Pulmonary artery endothelial cell (primary cell): ENCODE measurements around the gene PARP9. TPM values are rescaled to one million over a fixed set of nuclear protein-coding genes. Genes with fewer than 3 reads are reported as not detected.
A peak's percentile ranks its signal among the peaks of the same experiment; 100 is the strongest.

Experiments
- DNase-seq: peaks from one replicate; pipeline ENCODE4 v3.0.0-alpha.2; 2011; ENCODE audit warnings: low read depth, low spot score
- total RNA-seq: library from RNA; depleted of rRNA; stranded (reverse); fragments of >200 nt; gene quantifications from 2 replicates; pipeline ENCODE4 v1.2.3, GENCODE V29; 2014

PARP9 gene
- 16.8 and 23.5 TPM in 2 replicates for total RNA-seq

DNA sequence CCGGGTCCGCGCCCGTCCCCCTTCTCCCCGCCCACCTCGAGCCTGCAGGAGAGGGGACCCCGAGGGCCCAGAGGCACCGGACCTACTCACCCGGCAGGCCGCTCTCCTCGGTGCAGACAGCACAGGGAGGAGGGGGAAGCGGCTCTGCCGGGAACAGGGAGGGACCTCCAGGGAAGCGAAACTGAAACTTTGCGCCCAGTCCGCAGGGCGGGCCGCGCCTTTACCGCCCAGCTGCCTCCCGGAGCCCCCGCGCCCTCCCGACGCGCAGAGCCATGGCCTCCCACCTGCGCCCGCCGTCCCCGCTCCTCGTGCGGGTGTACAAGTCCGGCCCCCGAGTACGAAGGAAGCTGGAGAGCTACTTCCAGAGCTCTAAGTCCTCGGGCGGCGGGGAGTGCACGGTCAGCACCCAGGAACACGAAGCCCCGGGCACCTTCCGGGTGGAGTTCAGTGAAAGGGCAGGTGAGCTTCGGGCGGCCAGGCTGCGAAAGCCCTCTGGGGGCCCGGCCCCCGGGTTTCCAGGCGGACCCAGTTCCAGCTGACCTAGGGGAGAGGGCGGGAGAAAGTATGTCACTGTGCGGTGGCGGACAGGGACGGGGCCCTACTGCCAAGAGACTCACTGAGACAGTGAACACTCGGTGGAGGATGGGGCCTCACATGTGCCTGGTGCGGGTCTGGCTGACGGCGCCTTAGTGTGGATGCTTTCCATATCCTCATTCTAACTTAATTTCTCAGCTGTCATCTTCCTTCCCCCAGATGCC lies at the start of gene PARP9, which contains the start of gene DTX3L:
Gene PARP9 (minus strand): TSS at position 146 of the 758 bp plus-strand sequence. CDS start 4,680 bp downstream, outside the sequence.
Gene DTX3L (plus strand): TSS at position 184 of the 758 bp plus-strand sequence. CDS start 89 bp downstream, at position 273.
- peak; percentile 43 for DNase-seq

DNA sequence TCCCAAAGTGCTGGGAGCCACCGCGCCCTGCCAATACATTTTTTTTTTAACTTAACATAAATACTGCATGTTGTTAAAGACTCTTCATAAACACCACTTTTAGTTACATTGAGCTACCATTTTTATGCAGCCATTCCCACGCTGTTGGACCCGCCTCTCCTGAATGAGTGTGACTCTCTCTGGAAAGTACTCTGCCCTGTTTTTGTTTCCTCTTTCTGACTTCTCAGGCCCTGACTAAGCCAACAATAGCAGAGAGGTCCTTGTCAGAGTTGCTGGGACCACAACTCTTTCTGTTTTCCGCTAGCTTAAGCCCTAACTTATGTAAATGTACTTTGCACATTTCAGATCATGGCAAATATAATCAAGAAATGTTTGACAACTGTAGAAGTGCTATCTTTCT lies 48.6 kb upstream of the PARP9 start:
- no peak for DNase-seq

DNA sequence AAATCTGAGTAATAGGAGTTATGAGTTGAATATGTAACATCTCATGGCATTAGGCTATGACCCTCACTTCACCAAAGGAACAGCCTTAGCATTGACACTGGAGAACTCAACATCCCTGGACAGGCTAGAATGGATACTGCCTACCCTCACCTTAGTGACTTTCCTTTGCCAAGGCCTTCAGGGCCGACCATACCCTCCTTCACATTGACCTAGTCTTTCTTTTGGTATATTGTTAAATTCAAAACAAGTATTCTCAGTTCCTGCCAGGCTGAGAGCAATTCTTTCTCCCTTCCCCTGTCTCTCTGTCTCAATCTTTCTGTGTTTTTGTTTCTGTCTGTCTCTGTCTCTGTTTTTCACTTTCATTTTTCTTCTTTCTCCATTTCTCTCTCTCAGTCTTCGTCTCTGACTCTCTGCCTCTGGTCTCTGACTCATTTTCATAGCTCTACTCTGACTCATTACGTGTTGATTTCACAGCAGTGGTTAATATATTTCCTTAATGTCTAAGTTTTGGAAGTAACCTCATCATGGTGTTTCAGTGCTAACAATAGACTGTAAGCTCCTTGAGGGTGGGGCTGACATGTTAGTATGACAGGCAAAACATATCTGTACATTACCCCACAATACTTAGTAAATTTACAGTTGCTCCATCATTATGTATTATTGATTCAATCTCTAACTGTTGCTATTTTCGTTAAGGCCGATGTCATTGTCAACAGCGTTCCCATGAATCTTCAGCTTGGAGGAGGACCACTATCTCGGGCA lies 45.9 kb upstream of the PARP9 start:
- DNase-seq: no peak

DNA sequence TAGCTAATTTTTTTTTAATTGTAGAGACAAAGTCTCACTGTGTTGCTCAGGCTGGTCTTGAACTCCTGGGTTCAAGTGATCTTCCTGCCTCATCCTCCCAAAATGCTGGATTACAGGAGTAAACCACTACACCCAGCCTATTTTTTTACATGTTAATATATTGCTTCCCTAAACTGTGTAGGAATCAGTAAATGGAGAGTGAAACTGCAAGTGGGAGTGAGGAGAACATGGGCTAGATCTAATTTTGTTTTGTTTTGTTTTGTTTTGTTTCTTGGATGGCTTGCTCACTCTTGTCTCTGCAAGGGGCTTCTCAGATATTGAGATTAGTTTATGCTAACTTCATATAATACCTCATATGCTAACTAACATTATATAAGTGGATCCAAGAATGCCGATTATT lies 44.8 kb upstream of the PARP9 start:
- no peak for DNase-seq

DNA sequence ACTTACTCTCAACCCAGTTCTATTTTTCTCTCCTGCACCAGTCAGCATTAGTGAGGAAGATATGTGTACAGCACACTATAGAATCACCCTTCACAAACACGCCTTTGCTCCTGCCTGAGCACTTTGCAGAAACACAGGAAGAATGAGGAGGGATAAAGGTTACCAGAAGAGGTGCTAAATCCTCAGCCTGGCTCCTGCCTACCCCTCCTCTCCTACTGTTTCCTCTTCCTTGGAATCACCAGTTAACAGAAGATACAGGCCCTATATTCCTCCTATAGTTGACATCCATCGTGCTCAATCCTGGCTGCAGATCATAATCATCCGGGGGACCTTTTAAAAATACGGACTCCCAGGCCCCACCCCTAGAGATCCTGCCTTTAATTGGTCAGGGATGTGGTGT lies 42.2 kb upstream of the PARP9 start:
- DNase-seq: no peak

DNA sequence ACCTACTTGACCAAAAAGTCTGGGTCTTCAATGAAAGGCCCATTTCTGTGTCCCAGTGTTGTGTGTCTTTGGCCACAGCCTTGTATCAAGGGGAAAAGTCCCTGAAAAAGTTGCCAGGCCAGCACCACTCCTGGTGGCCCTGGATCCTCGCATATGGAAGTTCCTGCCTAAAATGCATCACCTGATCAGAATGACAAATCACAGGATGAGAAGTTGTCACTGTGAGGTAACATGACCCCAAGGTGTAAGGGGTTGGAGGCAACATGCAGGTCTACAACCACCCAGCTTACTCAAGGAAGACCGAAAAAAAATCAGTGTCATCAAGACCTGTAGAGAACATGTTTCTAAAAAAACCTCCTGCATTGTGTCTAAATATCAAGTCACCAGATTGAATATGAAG lies 39.0 kb upstream of the PARP9 start:
- DNase-seq: no peak

DNA sequence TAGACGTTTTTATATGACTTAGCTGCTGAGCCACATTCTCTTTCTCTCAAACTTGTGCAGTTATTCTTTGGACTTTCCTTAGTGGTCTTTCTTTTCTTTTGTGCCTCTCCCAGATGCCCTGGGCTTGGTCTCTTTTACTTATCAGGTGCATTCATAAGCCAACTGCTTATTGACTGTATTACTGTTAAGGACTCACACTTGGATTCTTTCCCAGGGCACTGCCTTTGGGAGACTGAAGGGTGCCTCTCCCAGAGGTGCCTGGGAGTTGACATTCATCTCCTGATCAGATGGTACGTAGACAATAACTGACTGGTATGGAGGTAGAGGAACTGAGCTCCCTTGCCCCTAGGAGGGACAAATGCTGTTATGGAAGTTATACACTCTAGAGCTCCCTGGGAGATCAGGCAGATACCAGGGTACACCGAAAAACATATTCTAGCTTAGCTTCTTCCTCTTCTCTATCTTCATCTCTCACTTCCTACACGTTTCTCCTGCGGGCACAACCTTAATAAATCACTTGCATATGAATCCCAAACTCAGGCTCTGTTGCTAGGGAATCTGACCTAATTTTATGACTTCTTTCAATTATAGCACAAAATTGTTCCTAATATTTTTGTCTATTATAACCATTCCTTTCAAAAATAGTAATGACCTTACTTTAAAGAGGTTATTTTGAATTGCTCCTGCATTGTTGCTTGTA lies 38.1 kb upstream of the PARP9 start:
- DNase-seq: no peak

DNA sequence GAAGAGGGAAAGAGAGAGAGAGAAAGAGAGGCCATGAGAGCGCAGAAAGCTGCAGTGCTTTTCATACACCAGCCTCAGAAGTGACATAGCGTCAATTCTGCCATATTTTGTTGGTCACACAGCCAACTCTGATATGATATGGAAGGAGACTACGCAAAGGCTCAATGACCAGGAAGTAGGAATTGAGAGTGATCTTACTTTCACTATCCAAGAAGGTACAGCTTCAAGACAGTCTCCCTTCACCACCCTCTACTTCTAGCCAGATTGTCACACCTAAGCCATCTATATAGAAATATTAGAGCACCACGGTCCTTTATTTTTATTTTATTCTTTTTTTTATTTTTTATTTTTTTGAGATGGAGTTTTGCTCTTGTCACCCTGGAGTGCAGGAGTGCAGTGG lies 34.5 kb upstream of the PARP9 start:
- no peak for DNase-seq

DNA sequence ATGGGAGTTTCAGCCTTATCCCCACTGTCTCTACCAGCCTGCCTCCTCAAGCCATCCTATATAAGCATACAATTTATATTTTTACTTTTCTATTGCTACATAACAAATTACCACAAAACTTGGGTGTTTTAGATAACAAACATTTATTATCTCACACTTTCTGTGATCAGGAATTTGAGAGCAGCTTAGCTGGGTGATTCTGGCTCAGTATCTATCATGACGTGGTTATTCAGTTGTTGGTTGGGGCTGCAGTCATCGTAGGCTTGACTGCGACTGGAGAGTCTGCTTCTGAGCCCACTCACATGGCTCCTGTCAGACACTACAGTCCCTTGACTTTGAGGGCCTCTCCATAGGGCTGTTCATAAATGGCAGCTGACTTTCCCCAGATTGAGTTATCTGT lies 34.1 kb upstream of the PARP9 start:
- no peak for DNase-seq

DNA sequence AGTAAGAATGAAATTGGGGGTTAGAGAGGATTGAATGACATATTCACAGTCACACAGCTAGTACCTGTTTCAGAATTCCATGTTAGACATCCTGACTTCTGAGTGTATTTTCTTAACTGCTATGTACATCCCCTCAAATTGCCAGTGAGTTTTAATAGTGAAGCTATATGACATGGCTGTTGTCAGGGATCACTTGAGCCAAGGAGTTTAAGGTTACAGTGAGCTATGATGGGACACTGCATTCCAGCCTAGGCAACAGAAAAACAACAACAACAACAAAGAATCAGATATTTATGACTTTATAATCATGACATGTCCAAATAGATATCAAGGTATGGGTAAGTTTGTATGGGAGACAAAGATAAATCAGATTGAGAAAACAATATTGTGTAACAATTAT lies 29.9 kb upstream of the PARP9 start:
- DNase-seq: no peak

DNA sequence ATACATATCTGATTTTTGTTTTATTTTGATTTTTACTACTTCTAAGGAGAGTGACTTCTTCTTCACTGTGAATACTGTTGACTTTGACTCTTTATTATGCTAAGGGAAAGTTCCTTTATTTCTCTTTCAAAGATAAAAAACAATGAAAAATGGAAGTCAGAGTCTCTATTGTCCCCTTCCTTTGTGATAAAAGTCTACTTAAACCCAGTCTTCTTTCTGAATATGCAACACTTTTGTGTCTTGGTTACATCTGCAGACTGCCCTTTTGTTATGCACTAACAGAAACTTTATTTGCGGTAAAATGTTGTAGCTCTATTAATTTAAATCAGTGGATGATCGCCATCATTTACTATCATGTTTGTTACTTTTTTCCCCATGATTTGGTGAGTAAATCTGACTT lies 26.5 kb upstream of the PARP9 start:
- no peak for DNase-seq

DNA sequence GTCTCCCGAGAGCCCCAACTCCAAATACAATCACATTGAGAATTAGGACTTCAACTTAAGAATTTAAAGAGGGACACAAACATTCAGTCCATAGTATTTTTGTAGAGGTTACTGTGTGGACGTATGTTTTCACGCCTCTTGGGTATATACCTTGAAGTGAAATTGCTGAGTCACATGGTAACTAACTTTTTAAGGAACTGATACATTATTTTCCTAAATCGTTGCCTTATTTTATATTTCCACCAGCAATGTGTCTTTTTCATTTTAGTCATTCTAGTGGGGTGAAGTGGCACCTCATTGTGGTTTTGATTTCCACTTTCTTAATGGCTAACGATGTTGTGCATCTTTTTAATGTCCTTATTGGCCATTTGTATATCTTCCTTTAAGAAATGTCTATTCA lies 25.2 kb upstream of the PARP9 start:
- no peak for DNase-seq

DNA sequence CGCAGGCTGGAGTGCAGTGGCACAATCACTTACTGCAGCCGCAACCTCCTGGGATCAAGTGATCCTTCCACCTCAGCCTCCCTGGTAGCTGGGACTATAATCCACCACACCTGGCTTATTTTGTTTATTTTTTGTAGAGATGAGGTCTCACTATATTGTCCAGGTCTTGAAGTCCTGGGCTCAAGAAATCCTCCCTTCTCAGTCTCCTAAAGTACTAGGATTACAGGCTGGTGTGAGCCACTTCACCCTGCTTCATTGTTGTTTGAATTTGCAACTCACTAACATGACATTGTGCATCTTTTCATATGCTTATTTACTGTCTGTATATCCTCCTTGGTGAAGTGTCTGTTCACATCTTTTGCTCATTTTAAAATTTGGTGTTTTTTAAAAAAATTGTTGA lies 23.5 kb upstream of the PARP9 start:
- no peak for DNase-seq

DNA sequence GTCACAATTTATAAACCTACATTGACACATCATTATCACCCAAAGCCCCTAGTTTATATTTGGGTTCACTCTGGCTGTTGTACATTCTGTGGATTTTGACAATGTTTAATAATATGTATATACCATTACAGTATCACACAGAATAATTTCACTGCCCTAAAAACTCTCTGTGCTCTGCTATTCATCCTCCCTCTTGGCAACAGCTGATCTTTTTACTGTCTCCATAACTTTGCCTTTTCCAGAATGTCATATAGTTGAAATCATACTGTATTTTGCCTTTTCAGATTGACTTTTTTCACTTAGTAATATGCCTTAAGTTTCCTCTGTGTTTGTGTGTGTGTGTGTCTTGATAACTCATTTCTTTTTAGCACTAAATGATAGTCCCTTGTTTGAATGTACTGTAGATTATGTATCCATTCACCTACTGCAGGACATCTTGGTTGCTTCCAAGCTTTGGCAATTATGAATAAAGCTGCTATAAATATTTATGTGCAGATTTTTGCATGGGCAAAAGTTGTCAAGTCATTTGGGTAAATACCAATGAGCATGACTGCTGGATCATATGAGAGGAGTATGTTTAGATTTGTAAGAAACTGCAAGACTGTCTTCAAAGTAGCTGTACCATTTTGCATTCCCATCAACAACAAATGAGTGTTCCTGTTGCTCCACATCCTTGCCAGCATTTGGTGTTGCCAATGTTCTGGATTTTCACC lies 22.8 kb upstream of the PARP9 start:
- DNase-seq: no peak

DNA sequence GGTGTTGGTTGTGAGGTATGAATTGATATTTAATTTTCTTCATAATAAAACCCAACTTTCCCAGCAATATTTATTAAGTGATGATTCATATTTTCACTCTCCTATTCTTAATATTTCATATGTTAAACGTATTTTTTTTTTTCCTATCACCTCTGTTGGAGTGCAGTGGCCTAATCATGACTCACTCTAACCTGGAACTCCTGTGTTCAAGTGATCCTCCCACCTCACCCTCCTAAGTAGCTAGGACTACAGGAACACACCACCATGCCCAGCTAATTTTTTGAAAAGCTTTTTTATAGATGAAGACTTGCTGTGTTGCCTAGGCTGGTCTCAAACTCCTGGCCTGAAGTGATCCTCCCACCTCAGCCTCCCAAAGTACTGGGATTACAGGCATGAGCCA lies 22.0 kb upstream of the PARP9 start:
- DNase-seq: no peak

DNA sequence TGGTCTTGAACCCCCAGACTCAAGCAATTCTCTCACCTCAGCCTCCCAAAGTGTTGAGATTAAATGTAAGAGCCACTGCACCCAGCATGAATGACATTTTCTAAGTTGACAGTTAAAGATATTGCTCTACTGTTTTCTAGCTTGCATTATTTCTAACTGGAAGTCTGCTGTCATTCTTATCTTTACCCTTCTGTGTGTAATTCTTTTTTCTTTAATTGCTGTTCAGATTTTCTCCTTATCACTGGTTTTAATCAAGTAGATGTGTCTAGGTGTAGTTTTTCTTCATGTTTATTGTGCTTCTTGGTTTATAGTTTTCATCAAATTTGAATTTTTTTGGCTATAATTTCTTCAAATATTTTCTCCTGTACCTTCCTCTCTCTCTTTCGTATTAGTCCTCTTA lies 18.3 kb upstream of the PARP9 start:
- DNase-seq: no peak

DNA sequence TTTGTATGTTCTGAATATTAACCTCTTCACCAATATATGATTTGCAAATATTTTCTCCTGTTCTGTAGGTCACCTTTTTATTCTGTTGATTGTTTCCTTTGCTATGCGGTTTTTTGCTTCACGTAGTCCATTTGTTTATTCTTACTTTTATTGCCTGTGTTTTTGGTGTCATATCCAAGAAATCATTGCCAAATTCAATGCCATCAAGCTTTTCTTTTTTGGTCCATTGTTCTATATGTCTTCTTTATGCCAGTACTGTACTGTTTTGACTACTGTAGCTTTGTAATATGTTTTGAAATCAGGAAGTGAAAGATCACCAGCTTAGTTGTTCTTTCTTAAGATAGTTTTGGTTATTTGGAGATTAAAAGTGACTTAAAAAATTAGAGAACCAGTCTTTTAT lies 17.5 kb upstream of the PARP9 start:
- no peak for DNase-seq

DNA sequence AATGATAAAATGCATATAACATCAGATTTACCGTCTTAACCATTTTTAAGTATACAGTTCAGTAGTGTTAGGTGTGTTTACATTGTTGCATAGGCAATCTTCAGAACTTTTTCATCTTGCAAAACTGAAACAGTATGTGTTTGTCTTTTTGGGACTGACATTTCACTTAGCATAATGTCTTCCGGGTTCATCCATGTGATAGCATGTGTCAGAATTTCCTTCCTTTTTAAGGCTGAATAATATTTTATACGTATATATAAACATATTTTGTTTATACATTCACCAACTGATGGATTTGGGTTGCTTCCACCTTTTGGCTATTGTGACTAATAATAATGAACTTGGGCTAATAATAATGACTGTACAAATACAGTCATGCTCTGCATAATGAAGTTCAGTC lies 16.4 kb upstream of the PARP9 start:
- DNase-seq: no peak

DNA sequence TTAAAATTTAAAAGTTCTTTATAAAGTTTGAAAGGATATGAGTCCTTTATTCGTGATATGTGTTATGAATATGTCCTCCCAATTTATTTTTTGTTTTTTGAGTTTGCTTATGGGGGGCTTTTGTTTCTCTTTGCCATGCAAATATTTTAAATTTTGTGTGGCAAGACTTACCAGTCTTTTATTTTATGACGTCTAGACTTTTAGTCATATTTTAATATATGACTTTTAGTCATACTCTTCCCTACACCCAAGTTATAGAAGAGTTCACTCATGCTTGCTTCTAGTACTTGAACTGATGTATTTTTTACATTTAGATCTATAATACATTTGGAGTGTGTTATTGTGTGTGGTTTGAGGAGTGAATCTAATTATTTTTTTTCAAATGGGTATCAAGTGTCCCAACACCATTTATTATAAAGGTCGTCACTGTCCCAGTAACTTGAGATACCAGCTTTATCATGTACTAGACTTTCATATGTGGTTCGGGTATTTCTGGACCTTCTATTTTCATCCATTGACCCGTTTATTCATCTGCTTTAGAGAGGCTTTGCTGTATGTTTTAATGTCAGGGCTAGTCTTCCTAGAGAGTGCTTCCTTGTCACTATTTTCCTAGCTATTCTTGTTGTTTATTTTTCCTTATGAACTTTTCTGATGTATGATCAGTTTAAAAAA lies 14.1 kb upstream of the PARP9 start:
- DNase-seq: no peak

DNA sequence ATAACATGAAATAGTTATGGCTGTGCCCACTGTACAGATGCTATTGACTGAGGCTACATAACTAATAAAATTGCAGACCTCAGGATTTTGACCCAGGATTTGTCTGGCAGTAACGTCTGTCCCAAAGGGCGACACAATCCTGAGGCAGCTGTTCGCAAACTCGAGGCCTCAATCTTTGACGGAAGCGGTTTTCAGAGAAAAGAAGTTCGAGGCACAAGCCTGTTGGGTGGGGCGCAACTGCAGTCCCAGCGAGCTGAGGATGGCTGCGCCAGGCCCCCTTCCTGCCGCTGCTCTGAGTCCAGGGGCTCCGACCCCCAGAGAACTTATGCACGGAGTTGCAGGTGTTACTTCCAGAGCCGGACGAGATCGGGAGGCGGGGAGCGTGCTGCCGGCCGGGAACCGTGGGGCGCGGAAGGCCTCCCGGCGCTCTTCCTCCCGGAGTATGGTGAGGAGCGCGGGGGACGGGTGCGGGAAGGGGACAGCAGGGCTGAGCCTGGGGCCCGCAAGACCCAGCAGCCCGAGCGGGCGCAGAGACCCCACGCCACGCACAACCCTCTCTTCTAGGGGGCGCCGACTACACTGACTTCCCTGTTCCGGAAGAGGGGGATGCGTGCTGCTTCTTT lies 13.4 kb upstream of the PARP9 start, which contains the start of gene PARP15:
Gene PARP15 (plus strand): TSS at position 242 of the 623 bp plus-strand sequence. CDS start 18 bp downstream, at position 260.
- DNase-seq: no peak
